Left kidney (tissue), 2 donors: ENCODE results near the gene HEYL. TPM values are rescaled to one million over a fixed set of nuclear protein-coding genes. Genes with fewer than 3 reads are reported as not detected.

Source experiments
- DNase-seq: peaks from one replicate; pipeline ENCODE4 v3.0.0-alpha.2; 2013
- polyA plus RNA-seq: library from polyadenylated mRNA; unstranded; fragments of 120-200 nt; gene quantifications from one replicate; pipeline ENCODE4 v1.2.1, GENCODE V29; 2013; ENCODE audit not compliant: insufficient read length

The HEYL gene
- polyA plus RNA-seq, 1 donor = 20.6 TPM

- no peak for DNase-seq
Measured at GRCh38 chr1:39668894-39669293, 29.5 kb upstream of the HEYL start.

DNA sequence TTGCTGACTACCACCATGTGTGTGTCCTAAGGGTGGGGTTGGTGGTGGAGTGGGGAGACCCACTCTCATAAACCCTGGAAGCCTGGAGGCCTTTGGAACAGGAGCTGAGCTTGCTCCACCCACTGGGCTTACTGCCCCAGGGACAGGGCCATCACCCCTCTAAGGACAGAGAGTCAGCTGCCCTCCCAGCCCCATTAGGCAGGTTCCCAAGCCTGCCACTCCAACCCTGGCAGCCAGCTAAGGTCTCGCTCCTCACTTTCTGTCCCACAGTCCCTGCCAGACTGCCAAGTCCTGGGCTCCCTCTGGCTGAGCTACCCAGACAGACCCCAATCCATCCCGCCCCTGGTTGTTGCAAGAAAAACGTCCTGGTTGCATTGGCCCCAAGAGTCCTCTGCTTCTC, 28.7 kb upstream of the HEYL start:
- no peak for DNase-seq

DNA sequence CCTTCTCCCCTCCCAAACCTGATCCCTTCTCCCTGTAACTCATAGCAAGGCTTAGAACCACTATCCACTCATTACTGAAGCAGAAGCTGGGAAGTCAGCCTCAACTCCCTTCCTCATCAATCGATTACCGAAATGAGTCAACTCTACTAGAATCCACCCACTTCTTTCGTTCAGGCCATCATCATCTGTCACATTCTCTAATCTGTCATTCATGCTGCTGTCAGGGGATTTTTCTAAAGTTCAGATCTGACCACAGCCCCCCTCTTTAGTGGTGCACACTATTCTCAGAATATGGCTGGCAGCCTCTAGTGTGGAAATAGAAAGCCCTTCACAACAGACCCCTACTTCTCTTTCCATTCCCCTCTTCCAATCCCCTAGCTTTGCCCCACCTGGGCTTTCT, 27.3 kb upstream of the HEYL start:
- no peak for DNase-seq

DNA sequence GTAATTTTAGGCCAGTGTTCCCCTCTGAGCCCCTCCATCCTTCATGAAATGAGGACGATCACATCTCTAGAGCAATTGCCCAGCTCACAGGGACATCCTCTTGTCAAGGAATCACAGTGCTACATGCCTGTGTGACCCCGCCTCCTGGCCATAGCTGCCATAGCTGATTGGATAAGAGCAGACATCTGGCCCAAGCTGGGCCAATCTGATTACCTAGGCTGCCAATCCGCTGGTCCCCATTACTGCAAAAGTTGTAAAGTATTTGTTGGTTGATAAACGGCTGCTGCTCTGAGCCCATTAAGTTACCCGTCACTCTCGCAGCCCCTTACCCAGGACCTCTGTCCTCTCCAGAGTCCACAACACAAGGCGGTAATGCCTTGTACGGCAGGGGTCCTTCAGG, 24.1 kb upstream of the HEYL start:
- DNase-seq = no peak

DNA sequence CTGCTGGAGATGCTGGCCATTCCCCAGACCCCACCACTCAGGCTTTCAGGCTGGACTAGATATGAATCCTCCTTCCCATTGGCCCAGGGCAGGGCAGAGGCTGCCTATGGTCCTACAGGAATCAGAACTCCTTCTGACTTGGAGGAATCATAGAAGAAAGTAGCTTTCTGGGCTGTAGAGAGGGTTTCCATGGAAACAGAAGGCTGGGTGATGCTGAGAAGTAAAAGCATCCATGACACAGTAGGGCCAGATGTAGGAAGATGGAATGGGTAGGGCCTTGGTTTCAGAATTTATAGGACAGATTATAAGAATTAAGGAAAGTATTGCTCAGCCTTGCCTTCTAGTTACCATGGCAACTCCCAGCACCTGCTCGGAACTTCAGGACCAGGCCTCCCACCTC, 23.4 kb upstream of the HEYL start:
- DNase-seq = no peak

DNA sequence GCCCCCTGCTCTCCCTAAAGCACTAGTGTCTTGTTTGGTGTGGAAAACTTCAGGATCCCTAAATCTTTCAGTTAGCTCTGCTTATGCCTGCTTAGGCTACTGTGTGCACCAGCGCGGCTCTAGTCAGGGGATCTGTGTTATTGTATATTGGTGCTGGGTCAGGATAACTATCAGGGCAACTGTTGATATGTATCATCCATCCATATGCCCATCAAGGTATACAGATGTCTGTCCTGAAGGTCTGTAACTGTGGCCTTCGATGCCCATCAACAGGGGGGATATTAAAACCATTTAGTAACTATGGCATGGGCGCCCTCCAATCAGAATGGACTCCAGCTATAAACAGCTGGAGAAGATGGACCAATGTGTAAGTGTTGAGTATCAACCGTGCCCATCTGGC, 20.1 kb upstream of the HEYL start:
- DNase-seq = no peak

DNA sequence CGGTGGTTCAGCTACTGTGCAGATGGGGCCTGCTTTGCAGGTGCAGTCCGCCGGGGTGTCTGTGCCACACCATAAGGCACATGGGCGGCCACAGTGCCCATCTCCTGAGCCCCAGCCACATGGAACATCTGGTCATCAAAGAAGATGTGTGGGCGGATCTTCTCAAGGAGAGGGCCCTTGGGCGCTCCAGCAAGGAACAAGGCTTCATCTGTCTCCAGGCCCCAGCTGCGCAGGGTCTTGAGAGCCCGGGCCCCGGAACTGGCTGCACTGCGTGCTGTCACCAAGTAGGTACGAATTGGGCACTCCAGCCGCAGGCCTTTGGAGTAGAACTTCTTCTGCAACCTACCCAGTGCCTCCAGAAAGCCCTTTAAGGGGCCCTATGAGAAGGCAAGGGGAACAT, 19.7 kb upstream of the HEYL start:
- DNase-seq = no peak

DNA sequence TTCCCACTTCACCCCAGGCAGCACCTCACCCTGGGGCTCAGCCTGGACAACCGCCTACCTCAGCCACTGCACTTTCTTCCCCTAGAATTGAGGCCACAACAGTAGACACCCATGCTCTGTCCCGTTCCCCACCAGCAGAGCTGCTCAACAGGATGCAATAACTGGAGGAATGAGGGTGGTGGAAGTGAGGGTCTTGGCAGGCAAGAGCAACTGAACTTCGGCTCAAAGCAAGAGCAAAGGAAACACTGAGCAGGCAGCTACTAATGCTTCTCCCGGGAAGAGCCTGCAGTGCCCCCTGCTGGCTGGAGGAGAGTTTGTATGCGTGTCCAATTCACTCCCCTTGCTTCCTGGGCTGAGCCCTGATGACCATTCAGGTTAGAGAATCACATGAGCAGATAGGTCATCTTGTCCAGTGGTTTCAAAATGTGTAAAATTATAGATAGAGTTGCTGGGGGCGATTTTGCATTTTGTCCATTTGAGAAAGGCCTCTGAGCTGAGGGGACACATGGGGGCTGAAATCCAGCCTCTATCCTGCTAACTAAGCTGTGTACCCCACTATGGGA, 18.6 kb upstream of the HEYL start:
- DNase-seq = peak; percentile 70

- no peak for DNase-seq
Measured at GRCh38 chr1:39657402-39657801, 18.0 kb upstream of the HEYL start.

GRCh38 chr1:39656391-39656790, 16.9 kb upstream of the HEYL start:
- no peak for DNase-seq

DNA sequence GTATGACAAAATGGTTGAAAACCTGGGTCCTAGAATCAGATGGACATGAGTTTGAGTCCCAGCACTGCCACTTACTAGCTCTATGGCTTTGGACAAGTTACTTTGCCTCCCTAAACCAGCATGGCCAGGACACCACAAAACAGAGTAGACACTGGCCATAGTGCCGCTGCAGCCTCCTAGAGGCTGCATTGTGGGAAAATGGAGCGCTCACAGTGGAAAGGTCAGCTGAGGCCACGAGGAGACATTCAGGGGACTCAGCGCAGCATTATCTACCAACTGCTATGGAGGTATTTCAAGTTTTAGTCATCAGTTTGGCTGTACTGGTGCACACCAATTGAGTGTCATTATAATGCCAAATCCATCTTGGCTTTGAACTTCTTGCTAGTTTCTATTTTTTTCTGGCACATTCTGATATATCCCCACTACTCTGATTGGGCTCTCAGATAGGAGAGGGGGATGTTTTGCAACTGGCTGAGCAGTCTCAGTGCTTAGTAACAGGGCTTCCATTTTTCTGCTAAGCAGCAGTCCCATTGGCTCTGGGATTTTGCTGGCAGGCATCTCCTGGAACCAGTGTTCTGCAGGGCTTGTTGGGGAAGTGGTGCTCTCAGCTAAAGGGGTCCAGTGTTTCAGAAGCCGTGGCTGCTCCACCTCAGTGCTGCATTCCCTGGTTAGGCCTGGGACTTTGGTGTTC, 16.3 kb upstream of the HEYL start:
- no peak for DNase-seq

DNA sequence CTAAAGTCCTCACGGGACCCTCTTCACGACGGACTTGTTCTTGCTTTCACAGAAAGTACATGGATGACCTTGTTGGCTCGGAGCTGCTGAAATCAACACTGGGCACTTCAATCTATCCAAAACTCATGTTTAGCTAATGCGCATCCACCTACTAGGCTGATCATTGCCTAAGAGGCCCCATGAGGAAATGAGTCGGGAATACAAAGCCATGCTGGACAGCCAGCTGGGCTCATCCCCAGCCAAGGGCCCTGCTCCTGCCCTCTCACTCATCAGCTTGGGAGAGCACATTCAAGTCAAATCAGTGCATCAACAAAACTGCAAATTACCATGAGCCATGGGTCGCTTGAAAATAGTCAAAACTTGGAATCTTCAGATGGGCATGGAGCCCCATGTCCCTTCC, 14.8 kb upstream of the HEYL start:
- DNase-seq = no peak

GRCh38 chr1:39653546-39654031, 14.1 kb upstream of the HEYL start:
- peak; percentile 70 for DNase-seq

DNA sequence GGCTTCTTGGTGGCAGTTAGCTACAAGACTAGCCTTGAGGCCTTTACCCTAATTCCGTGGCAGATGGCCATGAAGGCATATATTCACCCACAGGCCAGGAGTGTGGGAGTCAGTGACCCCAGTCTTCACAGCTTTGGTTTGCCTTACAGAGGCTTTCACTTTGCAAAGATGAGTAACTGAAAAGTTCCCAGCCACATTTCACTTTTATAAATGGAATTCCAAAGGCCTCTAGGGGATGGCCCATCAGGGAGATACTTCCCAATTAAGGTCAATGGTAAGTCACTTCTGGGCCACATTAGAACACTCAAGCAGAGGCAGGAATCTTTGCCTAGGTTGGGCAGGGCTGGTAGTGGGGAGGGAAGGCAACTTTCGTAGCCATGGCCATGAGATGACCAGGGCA, 13.1 kb upstream of the HEYL start:
- no peak for DNase-seq

DNA sequence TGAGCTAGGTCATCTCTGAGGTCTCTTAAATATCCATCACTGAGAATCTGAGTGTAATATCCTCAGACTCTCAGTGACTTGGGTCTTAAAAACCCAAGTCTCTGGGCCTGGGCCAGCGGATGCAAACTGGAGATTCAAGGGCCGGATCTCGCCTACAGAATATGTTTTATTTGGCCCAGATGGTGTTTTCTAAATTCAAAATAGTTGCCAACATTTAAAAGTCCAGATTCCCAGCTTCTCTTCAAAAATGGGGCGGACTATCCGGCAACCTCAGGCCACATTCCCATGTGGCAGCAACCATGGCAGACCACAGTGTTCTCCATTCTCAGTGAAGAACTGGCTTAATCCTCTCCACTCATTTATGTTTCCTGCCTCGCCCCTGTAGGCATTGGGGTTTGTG, 12.7 kb upstream of the HEYL start:
- DNase-seq = no peak

GRCh38 chr1:39650431-39650830, 11.0 kb upstream of the HEYL start:
- DNase-seq = no peak

- no peak for DNase-seq
Measured at GRCh38 chr1:39649636-39650185, 10.3 kb upstream of the HEYL start.

DNA sequence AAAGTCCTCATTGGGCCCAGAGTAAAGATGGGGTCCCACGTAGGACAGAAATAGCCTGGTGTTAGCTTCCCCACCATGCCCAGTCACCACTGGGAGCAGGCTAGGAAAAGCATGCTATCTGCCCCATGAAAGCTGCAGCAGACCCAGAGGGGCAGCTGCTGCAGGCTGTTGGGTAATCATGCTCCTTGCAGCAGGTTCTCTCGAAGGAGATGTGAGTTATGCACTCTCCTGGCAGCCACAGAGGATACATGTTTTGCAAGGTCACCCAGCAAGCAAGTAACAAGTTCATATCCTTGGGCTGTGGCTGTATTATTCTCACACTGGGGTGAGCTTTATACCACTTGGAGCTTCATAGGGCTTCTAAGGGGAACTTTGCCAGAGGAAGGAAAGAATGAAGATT, 9.1 kb upstream of the HEYL start:
- no peak for DNase-seq

DNA sequence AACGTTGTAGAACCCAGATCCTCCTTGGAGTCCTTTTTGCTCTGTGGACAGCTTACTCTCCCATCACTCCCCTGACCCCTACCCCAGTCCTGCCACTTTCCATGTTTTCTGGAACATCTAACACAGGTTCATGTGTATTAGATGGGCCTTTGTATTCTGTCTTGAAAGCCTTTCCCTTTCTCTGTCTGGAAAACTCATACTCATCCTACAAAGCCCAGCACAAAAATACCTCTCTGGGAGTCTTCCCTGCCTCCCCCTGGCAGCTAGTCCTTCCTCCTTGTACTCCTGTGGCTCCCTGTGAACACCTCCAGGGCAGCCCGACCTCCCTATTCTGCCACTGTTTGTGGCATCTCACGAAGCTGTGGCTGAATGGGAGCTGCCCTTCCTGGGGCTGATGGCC, 7.8 kb upstream of the HEYL start:
- no peak for DNase-seq

GRCh38 chr1:39646232-39647081, 7.0 kb upstream of the HEYL start:
- peak; percentile 80 for DNase-seq

DNA sequence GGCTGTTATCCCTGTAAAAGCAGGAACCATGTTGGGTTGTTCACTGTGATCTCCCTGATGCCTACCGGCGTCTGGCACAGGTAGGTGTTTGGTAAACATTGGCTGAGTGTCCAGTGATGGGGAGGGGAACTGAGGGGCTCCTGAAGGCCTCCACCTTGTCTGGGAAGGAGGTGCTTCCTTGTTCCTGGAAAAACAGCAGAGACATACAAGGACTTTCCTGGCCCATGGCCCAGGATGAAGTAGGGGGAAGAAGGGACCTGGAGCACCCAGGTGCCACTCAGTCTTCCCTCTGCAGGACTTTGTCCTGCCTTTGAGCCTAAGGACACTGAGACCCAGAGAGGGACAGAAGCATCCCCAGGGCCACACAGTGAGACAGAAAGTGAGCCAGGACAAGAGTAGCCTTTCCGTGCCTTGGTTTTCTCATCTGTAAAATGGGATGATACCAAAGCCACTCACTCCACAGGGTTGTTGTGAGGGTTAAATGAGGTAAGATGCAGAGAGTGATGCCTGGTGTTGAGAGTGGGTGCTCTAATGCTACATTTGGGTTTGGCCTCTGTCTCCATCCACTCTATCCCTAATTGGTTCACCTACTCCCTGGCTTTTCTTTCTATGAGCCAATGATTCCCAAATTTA, 6.1 kb upstream of the HEYL start:
- DNase-seq = no peak

- DNase-seq = no peak
Measured at GRCh38 chr1:39643705-39644104, 4.3 kb upstream of the HEYL start.

- DNase-seq = no peak
Measured at GRCh38 chr1:39642796-39643195, 3.4 kb upstream of the HEYL start.
